SK-N-SH (cell line): Measurements from ENCODE around the gene VMA21. TPM values are rescaled to one million over a fixed set of nuclear protein-coding genes. Genes with fewer than 3 reads are reported as not detected.

Experiments
- CTCF ChIA-PET: fragments of 300-600, 350-600 bp; formaldehyde crosslinking; extraction: SDS; loops from one replicate; lab custom pipeline; 2021; lab: Yijun Ruan, JAX
- POLR2A ChIA-PET: fragments of 350-600 bp; sonication (Branson Sonifier 250); formaldehyde crosslinking; extraction: SDS; loops from one replicate; lab custom pipeline; 2020; ENCODE audit warnings: antibody characterized with exemption, inconsistent platforms; lab: Yijun Ruan, JAX
- DNase-seq: peaks from one replicate; pipeline ENCODE4 v3.0.0; 2012
- H2AFZ ChIP-seq: fragments of 200-600 bp; sonication (generic); 2 replicates; pipeline ENCODE4 v1.8.1; 2016; ENCODE audit warnings: antibody characterized with exemption, mild to moderate bottlenecking, low read depth
- H3F3A ChIP-seq: fragments of 200-600 bp; sonication (generic); replicated peaks from 2 replicates; pipeline ENCODE3; 2016; ENCODE audit warnings: antibody characterized with exemption, mild to moderate bottlenecking; ENCODE audit not compliant: insufficient read depth
- H3K27ac ChIP-seq, 2 experiments: fragments of 200-500 bp in 1 of 2; fragments of 200-600 bp in 1 of 2; sonication (Bioruptor generic) in 1 of 2; sonication (generic), shearing (Covaris generic) in 1 of 2; 2 replicates each; pipeline versions ENCODE4 v1.5.1 to v1.6.1; 2014 to 2016; ENCODE audit warnings: low read depth in 2 of 2, inconsistent platforms in 1 of 2, low read length in 1 of 2, mild to moderate bottlenecking in 1 of 2, mixed read lengths in 1 of 2
- H3K27me3 ChIP-seq: fragments of 200-600 bp; sonication (generic), shearing (Covaris generic); 2 replicates; pipeline ENCODE4 v1.6.1; 2016; ENCODE audit warnings: mixed run types; ENCODE audit not compliant: insufficient read depth
- H3K36me3 ChIP-seq, 2 experiments: fragments of 200-500 bp in 1 of 2; fragments of 200-600 bp in 1 of 2; sonication (Bioruptor generic) in 1 of 2; sonication (generic) in 1 of 2; replicated peaks in 1 of 2; 2 replicates each; pipeline versions ENCODE3 to v1.5.1; 2014 to 2016; ENCODE audit warnings: low read length in 1 of 2, mild to moderate bottlenecking in 1 of 2; ENCODE audit not compliant: insufficient read depth in 2 of 2, control insufficient read depth in 1 of 2
- H3K4me1 ChIP-seq, 2 experiments: fragments of 200-500 bp in 1 of 2; fragments of 200-600 bp in 1 of 2; sonication (Bioruptor generic) in 1 of 2; sonication (generic), shearing (Covaris generic) in 1 of 2; 2 replicates each; pipeline versions ENCODE4 v1.5.1 to v1.6.1; 2014 to 2016; ENCODE audit warnings: low read depth in 1 of 2, low read length in 1 of 2, mixed run types in 1 of 2; ENCODE audit not compliant: insufficient read depth in 2 of 2, control insufficient read depth in 1 of 2
- H3K4me2 ChIP-seq: fragments of 200-600 bp; sonication (generic), shearing (Covaris generic); 2 replicates; pipeline ENCODE4 v1.6.1; 2017; ENCODE audit warnings: mixed run types
- H3K4me3 ChIP-seq, 2 experiments: fragments of 200-500 bp in 1 of 2; fragments of 200-600 bp in 1 of 2; sonication (Bioruptor generic) in 1 of 2; sonication (generic), shearing (Covaris generic) in 1 of 2; 2 replicates each; pipeline versions ENCODE4 v1.5.1 to v1.8.1; 2014 to 2016; ENCODE audit warnings: low read depth in 2 of 2, inconsistent platforms in 1 of 2, low read length in 1 of 2, mild to moderate bottlenecking in 1 of 2, mixed read lengths in 1 of 2, moderate library complexity in 1 of 2
- H3K79me2 ChIP-seq: fragments of 200-600 bp; sonication (generic); 2 replicates; pipeline ENCODE4 v1.8.1; 2017; ENCODE audit warnings: mild to moderate bottlenecking; ENCODE audit not compliant: insufficient read depth
- H3K9ac ChIP-seq: fragments of 200-600 bp; sonication (generic); 2 replicates; pipeline ENCODE4 v1.6.1; 2017; ENCODE audit warnings: mixed run types
- H3K9me2 ChIP-seq: fragments of 200-600 bp; sonication (generic); 2 replicates; pipeline ENCODE4 v1.6.1; 2017; ENCODE audit warnings: mixed run types
- H3K9me3 ChIP-seq: fragments of 200-600 bp; sonication (generic); 2 replicates; pipeline ENCODE4 v1.6.1; 2017; ENCODE audit warnings: mixed run types, mild to moderate bottlenecking, moderate library complexity
- H4K20me1 ChIP-seq: fragments of 200-600 bp; sonication (generic); 2 replicates; pipeline ENCODE4 v1.6.1; 2017; ENCODE audit warnings: mild to moderate bottlenecking, mixed run types; ENCODE audit not compliant: insufficient read depth
- CHD2 ChIP-seq: fragments of 150-350 bp; IDR thresholded peaks from 2 replicates; pipeline ENCODE4 v1.6.1; 2018; ENCODE audit warnings: low read length; ENCODE audit not compliant: partially characterized antibody
- CTCF ChIP-seq: fragments of 200-600 bp; sonication (generic); IDR thresholded peaks from 2 replicates; pipeline ENCODE4 v1.6.1; 2017; ENCODE audit warnings: antibody characterized with exemption, mild to moderate bottlenecking, moderate library complexity
- ELF1 ChIP-seq: IDR thresholded peaks from 2 replicates; pipeline ENCODE4 v1.4.0; 2012
- EP300 ChIP-seq, 2 experiments: IDR thresholded peaks; 2 replicates each; pipeline versions ENCODE4 v1.4.0 to v1.6.1; 2012; ENCODE audit warnings: borderline replicate concordance in 1 of 2, low read depth in 1 of 2, low read length in 1 of 2
- FOXJ3 ChIP-seq: sonication (generic); formaldehyde crosslinking; IDR thresholded peaks from 2 replicates; pipeline ENCODE4 v1.5.1; 2020; ENCODE audit warnings: mild to moderate bottlenecking, missing genetic modification reagents
- IRF3 ChIP-seq: fragments of 150-350 bp; IDR thresholded peaks from 2 replicates; pipeline ENCODE4 v1.6.1; 2016; ENCODE audit warnings: mild to moderate bottlenecking, low read depth, low read length
- JUND ChIP-seq: IDR thresholded peaks from 2 replicates; pipeline ENCODE4 v1.4.0; 2012
- MEF2A ChIP-seq: IDR thresholded peaks from 2 replicates; pipeline ENCODE4 v1.4.0; 2012; ENCODE audit warnings: low read depth, borderline replicate concordance
- NRF1 ChIP-seq: IDR thresholded peaks from 2 replicates; pipeline ENCODE4 v1.6.1; 2012; ENCODE audit warnings: low read depth, mild to moderate bottlenecking, low read length
- PBX3 ChIP-seq: IDR thresholded peaks from 2 replicates; pipeline ENCODE4; 2012
- POLR2AphosphoS5 ChIP-seq: IDR thresholded peaks from 2 replicates; pipeline ENCODE4 v1.6.1; 2012; ENCODE audit warnings: low read depth, low read length
- RCOR1 ChIP-seq: fragments of 150-350 bp; IDR thresholded peaks from 2 replicates; pipeline ENCODE4 v1.6.1; 2017; ENCODE audit warnings: antibody characterized with exemption, low read length
- SMC3 ChIP-seq: IDR thresholded peaks from 2 replicates; pipeline ENCODE4 v1.6.1; 2012; ENCODE audit warnings: low read depth, low read length, improper control_type of control experiment
- TAF1 ChIP-seq: IDR thresholded peaks from 2 replicates; pipeline ENCODE4 v1.6.1; 2012; ENCODE audit warnings: low read depth, mild to moderate bottlenecking, low read length, moderate library complexity, borderline replicate concordance
- TCF12 ChIP-seq: IDR thresholded peaks from 2 replicates; pipeline ENCODE4 v1.4.0; 2012
- USF2 ChIP-seq: fragments of 150-350 bp; IDR thresholded peaks from 2 replicates; pipeline ENCODE4 v1.6.1; 2017; ENCODE audit warnings: antibody characterized with exemption, low read length, low read depth, borderline replicate concordance
- YY1 ChIP-seq: IDR thresholded peaks from 2 replicates; pipeline ENCODE4 v1.4.0; 2012; ENCODE audit warnings: low read depth, mild to moderate bottlenecking
- ZBTB33 ChIP-seq: IDR thresholded peaks from 2 replicates; pipeline ENCODE4 v1.4.0; 2012; ENCODE audit warnings: low read depth, borderline replicate concordance
- WGBS: methylation state at CpG from one replicate; pipeline ENCODE4 v1.1.6; 2017; ENCODE audit warnings: low lambda C conversion rate; 5-methylcytosine and 5-hydroxymethylcytosine counted together
- polyA plus RNA-seq, 3 experiments: library from polyadenylated mRNA; depleted of rRNA; stranded (reverse); fragments of >200 nt; gene quantifications; 2 replicates each; pipeline ENCODE4 v1.2.3, GENCODE V29; 2012

VMA21 gene
- polyA plus RNA-seq, 1 of the 3 experiments (the other 2 are of a cell fraction), result 17.0 TPM

- H3K9ac ChIP-seq, result no peak overlapping the region
- no peaks in the 10 kb centered on the region for H3K27me3 ChIP-seq
- no peaks in the 10 kb centered on the region for H3K36me3 ChIP-seq
- no peaks in the 10 kb centered on the region for H3F3A ChIP-seq
- no peak overlapping the region for H3K4me3 ChIP-seq
- DNase-seq, result no peak
- H3K79me2 ChIP-seq, result no peaks in the 10 kb centered on the region; the same call in 1 of the 2 replicates
- no peaks in the 10 kb centered on the region for H4K20me1 ChIP-seq
- peak overlapping the region in 1 of 2 experiments; percentile 2; a peak in 1 of 4 replicates for H3K27ac ChIP-seq
- H3K4me2 ChIP-seq, result no peak overlapping the region
- no peaks in the 10 kb centered on the region; a peak in 2 of 4 replicates for H3K4me1 ChIP-seq
- H3K9me3 ChIP-seq, result no peaks in the 10 kb centered on the region
- POLR2A ChIA-PET, result no interaction called here
- TF ChIP-seq YY1 (no peak), SMC3 (no peak), FOXJ3 (no peak), IRF3 (no peak), TCF12 (0 out of 2 replicates have a peak, but pooled peaks have one; percentile 11), MEF2A (no peak), NRF1 (no peak), EP300 (IDR thresholded peaks at IDR 0.05; ENCODE audit: borderline replicate concordance in 1 of 2, low read depth in 1 of 2, low read length in 1 of 2) (peak in 1 of 2 experiments; percentile 35; a peak in 1 of 4 replicates), CHD2 (no peak), USF2 (no peak), JUND (no peak), ELF1 (no peak)
- TF ChIP-seq, all 33 proteins: peak for 2
- H2AFZ ChIP-seq, result 0 out of 2 replicates have a peak overlapping the region, but pooled peaks have one; percentile 19
- CTCF ChIA-PET, result interaction anchor here (1.0 kb wide), 1 partner anchor 60 kb away, joined by 3 read pairs; no protein-coding TSS in a partner anchor
- H3K9me2 ChIP-seq, result no peaks in the 10 kb centered on the region
- 20% methylated on average over 3 of the region's 3 CpGs for WGBS
Observed at GRCh38 chrX:151419782-151420181, 22.8 kb downstream of the VMA21 start.

GRCh38 chrX:151424505-151424904 is 27.5 kb downstream of the VMA21 start:
- H3K79me2 ChIP-seq, result no peaks in the 10 kb centered on the region; the same call in 1 of the 2 replicates
- H3K9ac ChIP-seq, result no peak overlapping the region
- H3K9me2 ChIP-seq, result no peaks in the 10 kb centered on the region
- ChIA-PET POLR2A (no interaction called here), CTCF (no interaction called here)
- no peaks in the 10 kb centered on the region for H3F3A ChIP-seq
- H4K20me1 ChIP-seq, result no peaks in the 10 kb centered on the region
- WGBS, result 22% methylated on average over 1 of the region's 2 CpGs
- no peaks in the 10 kb centered on the region for H3K27me3 ChIP-seq
- no peak overlapping the region for H3K27ac ChIP-seq
- no peaks in the 10 kb centered on the region; a peak in 2 of 4 replicates for H3K4me1 ChIP-seq
- no peaks in the 10 kb centered on the region for H3K9me3 ChIP-seq
- H3K36me3 ChIP-seq, result no peaks in the 10 kb centered on the region
- no peak overlapping the region for H2AFZ ChIP-seq
- no peak for DNase-seq
- no peak overlapping the region for H3K4me2 ChIP-seq
- H3K4me3 ChIP-seq, result no peak overlapping the region
- no peak for TF ChIP-seq TAF1
- no peak for TF ChIP-seq EP300 (IDR thresholded peaks at IDR 0.05; ENCODE audit: borderline replicate concordance in 1 of 2, low read depth in 1 of 2, low read length in 1 of 2)
- TF ChIP-seq ZBTB33, result no peak
- TF ChIP-seq POLR2AphosphoS5, result no peak
- no peak for TF ChIP-seq JUND
- no peak for TF ChIP-seq CHD2
- TF ChIP-seq CTCF, result no peak
- TF ChIP-seq PBX3, result no peak
- TF ChIP-seq USF2, result no peak
- no peak for TF ChIP-seq IRF3
- TF ChIP-seq ELF1, result no peak
- TF ChIP-seq RCOR1, result no peak
